ENCODE data around the gene PCSK2.

The PCSK2 gene

GRCh38 chr20:17481661-17482060 is 254.8 kb downstream of the PCSK2 start:
- H3K4me1 ChIP-seq (ENCODE audit: insufficient read depth, poor library complexity, severe bottlenecking): no peaks in the 10 kb centered on the region
- no peaks in the 10 kb centered on the region for H3K27me3 ChIP-seq (ENCODE audit: insufficient read depth, poor library complexity, severe bottlenecking)
- no peak for DNase-seq (ENCODE audit: low spot score)
- TF ChIP-seq CTCF (IDR thresholded peaks at IDR 0.05; ENCODE audit: poor library complexity, severe bottlenecking): no peak
- H3K27ac ChIP-seq (ENCODE audit: poor library complexity, severe bottlenecking): no peak overlapping the region
- no peak overlapping the region for H3K4me3 ChIP-seq (ENCODE audit: severe bottlenecking)
- ATAC-seq (ENCODE audit: low read depth): no peak
- H3K9me3 ChIP-seq (ENCODE audit: severe bottlenecking): no peaks in the 10 kb centered on the region
- no peaks in the 10 kb centered on the region for H3K36me3 ChIP-seq (ENCODE audit: low read depth)

GRCh38 chr20:17482536-17482935 is 255.7 kb downstream of the PCSK2 start:
- Histone ChIP-seq H3K9me3 (ENCODE audit: severe bottlenecking) (no peaks in the 10 kb centered on the region), H3K36me3 (ENCODE audit: low read depth) (no peaks in the 10 kb centered on the region), H3K4me1 (ENCODE audit: insufficient read depth, poor library complexity, severe bottlenecking) (no peaks in the 10 kb centered on the region), H3K4me3 (ENCODE audit: severe bottlenecking) (no peak overlapping the region), H3K27ac (ENCODE audit: poor library complexity, severe bottlenecking) (no peak overlapping the region), H3K27me3 (ENCODE audit: insufficient read depth, poor library complexity, severe bottlenecking) (no peaks in the 10 kb centered on the region)
- ATAC-seq (ENCODE audit: low read depth): no peak
- TF ChIP-seq CTCF (IDR thresholded peaks at IDR 0.05; ENCODE audit: poor library complexity, severe bottlenecking): no peak
- no peak for DNase-seq (ENCODE audit: low spot score)

GRCh38 chr20:17485017-17485416 is 258.2 kb downstream of the PCSK2 start:
- no peak overlapping the region for H3K4me3 ChIP-seq (ENCODE audit: severe bottlenecking)
- H3K9me3 ChIP-seq (ENCODE audit: severe bottlenecking): no peaks in the 10 kb centered on the region
- no peak for TF ChIP-seq CTCF (IDR thresholded peaks at IDR 0.05; ENCODE audit: poor library complexity, severe bottlenecking)
- no peaks in the 10 kb centered on the region for H3K27me3 ChIP-seq (ENCODE audit: insufficient read depth, poor library complexity, severe bottlenecking)
- DNase-seq (ENCODE audit: low spot score) (no peak), ATAC-seq (ENCODE audit: low read depth) (peak; percentile 48; the same call in 1 of the 3 replicates)
- no peaks in the 10 kb centered on the region for H3K36me3 ChIP-seq (ENCODE audit: low read depth)
- no peaks in the 10 kb centered on the region for H3K4me1 ChIP-seq (ENCODE audit: insufficient read depth, poor library complexity, severe bottlenecking)
- no peak overlapping the region for H3K27ac ChIP-seq (ENCODE audit: poor library complexity, severe bottlenecking)

GRCh38 chr20:17488916-17489600 is 262.2 kb downstream of the PCSK2 start:
- no peaks in the 10 kb centered on the region for H3K27me3 ChIP-seq (ENCODE audit: insufficient read depth, poor library complexity, severe bottlenecking)
- no peak overlapping the region for H3K4me3 ChIP-seq (ENCODE audit: severe bottlenecking)
- H3K27ac ChIP-seq (ENCODE audit: poor library complexity, severe bottlenecking): no peak overlapping the region
- DNase-seq (ENCODE audit: low spot score) (no peak), ATAC-seq (ENCODE audit: low read depth) (no peak)
- H3K4me1 ChIP-seq (ENCODE audit: insufficient read depth, poor library complexity, severe bottlenecking): no peaks in the 10 kb centered on the region
- no peaks in the 10 kb centered on the region for H3K9me3 ChIP-seq (ENCODE audit: severe bottlenecking)
- TF ChIP-seq CTCF (IDR thresholded peaks at IDR 0.05; ENCODE audit: poor library complexity, severe bottlenecking): no peak
- no peaks in the 10 kb centered on the region for H3K36me3 ChIP-seq (ENCODE audit: low read depth)

GRCh38 chr20:17490501-17490900 is 263.7 kb downstream of the PCSK2 start:
- H3K36me3 ChIP-seq (ENCODE audit: low read depth): no peaks in the 10 kb centered on the region
- no peak for TF ChIP-seq CTCF (IDR thresholded peaks at IDR 0.05; ENCODE audit: poor library complexity, severe bottlenecking)
- no peak overlapping the region for H3K27ac ChIP-seq (ENCODE audit: poor library complexity, severe bottlenecking)
- ATAC-seq (ENCODE audit: low read depth): no peak
- no peak overlapping the region for H3K4me3 ChIP-seq (ENCODE audit: severe bottlenecking)
- no peaks in the 10 kb centered on the region for H3K27me3 ChIP-seq (ENCODE audit: insufficient read depth, poor library complexity, severe bottlenecking)
- no peaks in the 10 kb centered on the region for H3K4me1 ChIP-seq (ENCODE audit: insufficient read depth, poor library complexity, severe bottlenecking)
- no peak for DNase-seq (ENCODE audit: low spot score)
- H3K9me3 ChIP-seq (ENCODE audit: severe bottlenecking): no peaks in the 10 kb centered on the region
